Endothelial cell of umbilical vein (primary cell): Measurements from ENCODE around the gene HCFC1R1. TPM values are rescaled to one million over a fixed set of nuclear protein-coding genes. Genes with fewer than 3 reads are reported as not detected.

Experiments used
- BruUV-seq: library from RNA; stranded (reverse); fragments of 400-500 nt; replicated peaks from 2 replicates; lab custom pipeline; 2021; lab: Mats Ljungman, UMichigan
- CTCF ChIA-PET: fragments of 300-600, 350-600 bp; sonication (Branson Sonifier 250); formaldehyde crosslinking; loops from one replicate; lab custom pipeline; 2021; ENCODE audit warnings: antibody characterized with exemption, inconsistent platforms; lab: Charles Lee
- POLR2A ChIA-PET: fragments of 300-600, 350-600 bp; sonication (Branson Sonifier 250); formaldehyde crosslinking; loops from one replicate; lab custom pipeline; 2021; ENCODE audit warnings: antibody characterized with exemption, inconsistent platforms; lab: Charles Lee
- DNase-seq: peaks from one replicate; pipeline ENCODE4 v3.0.0-alpha.2; 2011; ENCODE audit warnings: low read depth, low spot score
- FAIRE-seq: peaks from 2 replicates; lab custom pipeline; 2011; peaks lifted over from hg19 to GRCh38; lab: Jason Lieb, UNC
- H2AFZ ChIP-seq: 2 replicates; pipeline ENCODE4 v1.6.0; 2012; ENCODE audit warnings: low read depth, low read length, control low read depth, inconsistent platforms
- H3K27ac ChIP-seq: 2 replicates; pipeline ENCODE4 v1.5.1; 2011; ENCODE audit warnings: low read depth, mild to moderate bottlenecking, control low read depth, low read length, moderate library complexity; ENCODE audit not compliant: insufficient read depth
- H3K27me3 ChIP-seq, 2 experiments: 2 replicates each; pipeline versions ENCODE4 v1.6.0 to v1.6.1; 2011; ENCODE audit warnings: low read length in 2 of 2, mixed read lengths in 1 of 2; ENCODE audit not compliant: control insufficient read depth in 2 of 2, insufficient read depth in 2 of 2
- H3K36me3 ChIP-seq, 2 experiments: 2 replicates in 1 of 2; 3 replicates in 1 of 2; pipeline ENCODE4 v1.5.1; 2011; ENCODE audit warnings: low read length in 2 of 2, mild to moderate bottlenecking in 1 of 2, moderate library complexity in 1 of 2; ENCODE audit not compliant: control insufficient read depth in 2 of 2, insufficient read depth in 2 of 2; ENCODE audit errors: extremely low read depth in 1 of 2
- H3K4me1 ChIP-seq: 3 replicates; pipeline ENCODE4 v1.5.1; 2011; ENCODE audit warnings: mild to moderate bottlenecking, low read length; ENCODE audit not compliant: control insufficient read depth, insufficient read depth; ENCODE audit errors: extremely low read depth
- H3K4me2 ChIP-seq: 2 replicates; pipeline ENCODE4 v1.6.1; 2011; ENCODE audit warnings: low read length, control low read depth, mixed read lengths; ENCODE audit not compliant: insufficient read depth
- H3K4me3 ChIP-seq, 3 experiments: fragments of 200-600 bp in 1 of 3; sonication (generic), shearing (Covaris generic) in 1 of 3; replicated peaks in 1 of 3; 2 replicates each; pipeline ENCODE4 v1.5.1; 2011 to 2016; ENCODE audit warnings: control low read depth in 3 of 3, low read length in 3 of 3, mild to moderate bottlenecking in 2 of 3, inconsistent platforms in 1 of 3, low read depth in 1 of 3, moderate library complexity in 1 of 3; ENCODE audit not compliant: insufficient read depth in 1 of 3
- H3K79me2 ChIP-seq: 2 replicates; pipeline ENCODE4 v1.6.0; 2012; ENCODE audit warnings: low read length, inconsistent platforms; ENCODE audit not compliant: control insufficient read depth, insufficient read depth
- H3K9ac ChIP-seq: replicated peaks from 2 replicates; pipeline ENCODE3; 2011; ENCODE audit warnings: low read length, control low read depth; ENCODE audit not compliant: insufficient read depth; ENCODE audit errors: extremely low read depth
- H3K9me1 ChIP-seq: replicated peaks from 3 replicates; pipeline ENCODE4 v1.6.0; 2011; ENCODE audit warnings: mild to moderate bottlenecking, low read length; ENCODE audit not compliant: control insufficient read depth, insufficient read depth; ENCODE audit errors: extremely low read depth
- H3K9me3 ChIP-seq: replicated peaks from 2 replicates; pipeline ENCODE4 v1.5.1; 2012; ENCODE audit warnings: low read length, inconsistent platforms; ENCODE audit not compliant: control insufficient read depth, insufficient read depth
- H4K20me1 ChIP-seq: replicated peaks from 2 replicates; pipeline ENCODE3; 2011; ENCODE audit warnings: mild to moderate bottlenecking, low read length; ENCODE audit not compliant: control insufficient read depth, insufficient read depth; ENCODE audit errors: extremely low read depth
- EZH2 ChIP-seq: IDR thresholded peaks from 2 replicates; pipeline ENCODE4 v1.6.1; 2012; ENCODE audit warnings: borderline replicate concordance, low read depth, mild to moderate bottlenecking, moderate library complexity, low read length, inconsistent platforms; ENCODE audit not compliant: severe bottlenecking
- FOS ChIP-seq: IDR thresholded peaks from 2 replicates; pipeline ENCODE4 v1.6.1; 2011; ENCODE audit warnings: mild to moderate bottlenecking, low read length, moderate library complexity, borderline replicate concordance; ENCODE audit not compliant: insufficient read depth
- GATA2 ChIP-seq: IDR thresholded peaks from 2 replicates; pipeline ENCODE4 v1.7.0; 2011; ENCODE audit warnings: low read depth, mild to moderate bottlenecking, moderate library complexity, mixed read lengths, low read length; ENCODE audit not compliant: insufficient read length, insufficient read depth
- JUN ChIP-seq: IDR thresholded peaks from 2 replicates; pipeline ENCODE4 v1.6.1; 2011; ENCODE audit warnings: borderline replicate concordance, low read depth; ENCODE audit not compliant: insufficient read length, insufficient read depth
- MYC ChIP-seq: IDR thresholded peaks from one replicate; pipeline ENCODE4 v1.6.1; 2011; ENCODE audit warnings: mild to moderate bottlenecking, low read depth, low read length
- POLR2A ChIP-seq: IDR thresholded peaks from 2 replicates; pipeline ENCODE4 v1.6.1; 2012; ENCODE audit warnings: low read depth, mild to moderate bottlenecking, control low read depth, low read length
- POLR2AphosphoS5 ChIP-seq: IDR thresholded peaks from 2 replicates; pipeline ENCODE4 v1.6.1; 2012; ENCODE audit warnings: low read depth, mild to moderate bottlenecking, control low read depth, low read length, moderate library complexity; ENCODE audit not compliant: insufficient read depth
- dilution Hi-C: fragments of 300-500 bp; cut with MboI; formaldehyde crosslinking; loops from one replicate; pipeline ENCODE4 v1.15.0; 2019; ENCODE audit warnings: low sequenced_read_pairs; ENCODE audit not compliant: extremely low pct_ligation_motif_present
- intact Hi-C: fragments of 100-400 bp; cut with micrococcal nuclease; formaldehyde crosslinking; loops from one replicate; pipeline ENCODE4 v1.10.0; 2022
- polyA plus RNA-seq, 4 experiments: library from polyadenylated mRNA; depleted of rRNA in 3 of 4; stranded (reverse) in 3 of 4; unstranded in 1 of 4; fragments of >200 nt; gene quantifications; 2 replicates each; pipeline versions ENCODE4 v1.2.1 to v1.2.3, GENCODE V29; 2011 to 2012; ENCODE audit warnings: missing spikeins in 1 of 4
- total RNA-seq: library from RNA; stranded (reverse); gene quantifications from 2 replicates; pipeline ENCODE4 v1.2.3, GENCODE V29; 2021
- TF ChIP-seq, protein P1 (sequence below), 2 donors: IDR thresholded peaks; 1 replicate in 1 of 2; 2 replicates in 1 of 2; pipeline ENCODE4 v1.5.1; 2011; ENCODE audit warnings: low read length in 2 of 2, mild to moderate bottlenecking in 2 of 2, moderate library complexity in 2 of 2, control low read depth in 1 of 2, inconsistent platforms in 1 of 2, low read depth in 1 of 2; ENCODE audit not compliant: insufficient read depth in 1 of 2; ENCODE audit errors: extremely low read depth in 1 of 2
- TF ChIP-seq, protein P2 (sequence below): IDR thresholded peaks from 2 replicates; pipeline ENCODE4 v1.6.1; 2011; ENCODE audit not compliant: insufficient read depth, insufficient read length

Gene HCFC1R1
- total and polyA plus RNA-seq, 2 donors (not counting 3 experiments of a cell fraction or from before 2014, with no cell fraction given) = 28.7 to 49.3 TPM

DNA sequence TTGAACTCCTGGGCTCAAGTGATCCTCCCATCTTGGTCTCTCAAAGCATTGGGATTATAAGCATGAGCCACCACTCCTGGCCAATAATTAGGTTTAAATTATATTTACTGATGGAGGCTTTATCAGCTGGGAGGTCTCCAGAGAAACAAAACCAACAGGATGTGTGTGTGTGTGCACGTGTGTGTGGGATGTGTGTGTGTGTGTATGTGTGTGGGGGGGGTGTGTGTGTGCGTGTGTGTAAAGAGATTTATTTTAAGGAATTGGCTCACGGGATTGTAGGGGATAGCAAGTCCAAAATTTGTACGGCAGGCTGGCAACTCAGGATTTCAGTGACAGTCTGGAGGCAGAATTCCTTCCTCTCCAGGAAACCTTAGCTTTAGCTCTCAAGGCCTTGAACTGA lies 27.3 kb upstream of the HCFC1R1 start:
- FAIRE-seq (no peak), DNase-seq (no peak)
- CTCF ChIA-PET = interaction anchor here (1.2 to 14.7 kb wide), 2 partner anchors 20 to 78 kb away, joined by 3 to 200 read pairs; no protein-coding TSS in a partner anchor
- TF ChIP-seq JUN (no peak), EZH2 (no peak), POLR2AphosphoS5 (no peak), FOS (no peak), MYC (no peak), GATA2 (no peak), POLR2A (no peak)
- TF ChIP-seq, protein P1, sequence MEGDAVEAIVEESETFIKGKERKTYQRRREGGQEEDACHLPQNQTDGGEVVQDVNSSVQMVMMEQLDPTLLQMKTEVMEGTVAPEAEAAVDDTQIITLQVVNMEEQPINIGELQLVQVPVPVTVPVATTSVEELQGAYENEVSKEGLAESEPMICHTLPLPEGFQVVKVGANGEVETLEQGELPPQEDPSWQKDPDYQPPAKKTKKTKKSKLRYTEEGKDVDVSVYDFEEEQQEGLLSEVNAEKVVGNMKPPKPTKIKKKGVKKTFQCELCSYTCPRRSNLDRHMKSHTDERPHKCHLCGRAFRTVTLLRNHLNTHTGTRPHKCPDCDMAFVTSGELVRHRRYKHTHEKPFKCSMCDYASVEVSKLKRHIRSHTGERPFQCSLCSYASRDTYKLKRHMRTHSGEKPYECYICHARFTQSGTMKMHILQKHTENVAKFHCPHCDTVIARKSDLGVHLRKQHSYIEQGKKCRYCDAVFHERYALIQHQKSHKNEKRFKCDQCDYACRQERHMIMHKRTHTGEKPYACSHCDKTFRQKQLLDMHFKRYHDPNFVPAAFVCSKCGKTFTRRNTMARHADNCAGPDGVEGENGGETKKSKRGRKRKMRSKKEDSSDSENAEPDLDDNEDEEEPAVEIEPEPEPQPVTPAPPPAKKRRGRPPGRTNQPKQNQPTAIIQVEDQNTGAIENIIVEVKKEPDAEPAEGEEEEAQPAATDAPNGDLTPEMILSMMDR (IDR thresholded peaks at IDR 0.05; ENCODE audit: extremely low read depth in 1 of 2, insufficient read depth in 1 of 2, low read depth in 1 of 2, low read length in 2 of 2) = no peak
- TF ChIP-seq, protein P2, sequence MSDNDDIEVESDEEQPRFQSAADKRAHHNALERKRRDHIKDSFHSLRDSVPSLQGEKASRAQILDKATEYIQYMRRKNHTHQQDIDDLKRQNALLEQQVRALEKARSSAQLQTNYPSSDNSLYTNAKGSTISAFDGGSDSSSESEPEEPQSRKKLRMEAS = no peak
- Histone ChIP-seq H2AFZ (no peak overlapping the region), H3K36me3 (no peaks in the 10 kb centered on the region), H3K27ac (no peak overlapping the region), H3K27me3 (peaks cover 16 to 27% of the 10 kb centered on the region in 2 experiments), H3K4me2 (no peak overlapping the region), H3K79me2 (no peaks in the 10 kb centered on the region), H3K9ac (no peak overlapping the region), H3K9me3 (no peaks in the 10 kb centered on the region), H3K4me3 (no peak overlapping the region), H3K4me1 (no peaks in the 10 kb centered on the region), H3K9me1 (no peaks in the 10 kb centered on the region), H4K20me1 (no peaks in the 10 kb centered on the region)
- POLR2A ChIA-PET = no interaction called here
- intact Hi-C loops = no loop called here
- no TSS peak for BruUV-seq
- dilution Hi-C loops = no loop called here
